HepG2 (cell line): ENCODE measurements around the gene PLCG1. TPM values are rescaled to one million over a fixed set of nuclear protein-coding genes. Genes with fewer than 3 reads are reported as not detected.

Source experiments
- JUN ChIP-seq: sonication (generic); formaldehyde crosslinking; IDR thresholded peaks from 2 replicates; pipeline ENCODE4 v1.4.0; 2020; ENCODE audit warnings: mild to moderate bottlenecking, missing genetic modification reagents
- LCORL ChIP-seq, 2 experiments: fragments of 450-650 bp in 1 of 2; sonication (generic) in 1 of 2; formaldehyde crosslinking in 1 of 2; IDR thresholded peaks; 2 replicates each; pipeline versions ENCODE4 v1.5.0 to v1.6.1; 2017 to 2020; ENCODE audit warnings: antibody characterized with exemption in 1 of 2, missing genetic modification reagents in 1 of 2
- NFE2L2 ChIP-seq: fragments of 150-350 bp; IDR thresholded peaks from 2 replicates; pipeline ENCODE4 v1.6.1; 2014; ENCODE audit warnings: low read length
- NFKBIZ ChIP-seq: IDR thresholded peaks from 2 replicates; pipeline ENCODE4 v1.6.1; 2018; ENCODE audit warnings: missing genetic modification reagents, missing compliant biosample characterization
- SAP130 ChIP-seq: IDR thresholded peaks from 2 replicates; pipeline ENCODE4 v1.6.1; 2016; ENCODE audit warnings: low read depth
- SP4 ChIP-seq: sonication (generic); formaldehyde crosslinking; IDR thresholded peaks from 2 replicates; pipeline ENCODE4 v1.8.1; 2023; ENCODE audit warnings: mild to moderate bottlenecking, missing genetic modification reagents
- ZNF550 ChIP-seq: sonication (generic); formaldehyde crosslinking; IDR thresholded peaks from 2 replicates; pipeline ENCODE4 v1.4.0; 2020; ENCODE audit warnings: mild to moderate bottlenecking, missing genetic modification reagents, borderline replicate concordance
- polyA plus RNA-seq, 8 experiments: library from polyadenylated mRNA; depleted of rRNA in 3 of 8; stranded (reverse) in 7 of 8; unstranded in 1 of 8; fragments of >200 nt; fragmentation: Illumina TruSeq in 4 of 8; extraction: Trizol in 4 of 8; gene quantifications; 2 replicates each; pipeline versions ENCODE4 v1.2.1 to v1.2.3, GENCODE V29; 2011 to 2016; ENCODE audit warnings: low read depth in 4 of 8, missing spikeins in 1 of 8, mixed read lengths in 1 of 8; ENCODE audit not compliant: insufficient read depth in 1 of 8
- total RNA-seq, 5 experiments: library from RNA; depleted of rRNA; stranded (reverse); fragments of >200 nt; fragmentation: Illumina TruSeq; extraction: Trizol; gene quantifications; 2 replicates each; pipeline ENCODE4 v1.2.3, GENCODE V29; 2016; ENCODE audit warnings: low read depth in 1 of 5
- TF ChIP-seq, protein P1 (sequence below): sonication (generic); formaldehyde crosslinking; IDR thresholded peaks from 2 replicates; pipeline ENCODE4 v1.9.0; 2021; ENCODE audit warnings: missing genetic modification reagents, mild to moderate bottlenecking, borderline replicate concordance
- TF ChIP-seq, protein P2 (sequence below): sonication (generic); formaldehyde crosslinking; IDR thresholded peaks from 2 replicates; pipeline ENCODE4 v1.5.1; 2020; ENCODE audit warnings: mild to moderate bottlenecking, missing genetic modification reagents, borderline replicate concordance
- TF ChIP-seq, protein P3 (sequence below): sonication (generic); formaldehyde crosslinking; conservative IDR thresholded peaks from 2 replicates; pipeline ENCODE4 v1.4.0; 2020; ENCODE audit warnings: mild to moderate bottlenecking, missing genetic modification reagents, moderate library complexity
- TF ChIP-seq, protein P4 (sequence below): sonication (generic); formaldehyde crosslinking; conservative IDR thresholded peaks from 2 replicates; pipeline ENCODE4 v1.8.0; 2022; ENCODE audit warnings: low read depth, missing genetic modification reagents

Gene PLCG1
- total and polyA plus RNA-seq, 2 of the 13 experiments (the other 11 are each of a cell fraction or from before 2014, with no cell fraction given): 85.3 to 158 TPM

DNA sequence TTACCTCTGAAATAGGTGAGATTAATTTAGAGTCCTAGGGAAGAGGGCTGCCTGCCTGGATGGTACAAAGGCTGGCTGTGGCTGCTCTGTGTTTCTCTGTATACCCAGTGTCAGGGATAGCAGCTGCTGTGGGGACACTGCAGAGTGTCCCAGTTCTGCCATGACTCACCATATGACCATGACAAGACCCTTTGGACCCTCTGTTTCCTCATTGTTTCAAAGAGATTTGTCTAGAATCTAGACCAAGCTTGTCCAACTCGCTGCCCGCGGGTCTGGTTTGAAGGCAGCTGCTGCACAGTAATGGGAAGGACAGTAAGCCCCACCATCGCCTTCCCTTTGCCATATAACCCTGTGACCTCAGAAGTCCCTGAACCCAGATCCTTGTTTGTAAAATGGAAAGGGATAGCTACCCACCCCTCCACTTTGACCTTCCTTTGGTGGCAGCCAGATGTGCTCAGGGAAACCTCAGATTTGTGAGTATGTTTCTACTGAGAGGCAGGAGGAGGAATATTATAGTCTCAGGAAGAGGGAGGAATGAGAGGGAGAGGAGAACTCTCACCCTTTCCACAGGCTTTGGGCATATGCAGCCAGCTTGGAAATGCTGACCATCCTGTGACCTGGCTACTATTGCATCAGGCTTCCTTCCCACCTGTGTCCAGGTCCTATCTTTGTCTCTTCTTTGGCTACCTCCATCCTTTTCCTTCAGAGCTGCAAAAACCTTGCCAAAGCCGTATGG, 14.0 kb downstream of the PLCG1 start (continued):
- TF ChIP-seq, protein P1, sequence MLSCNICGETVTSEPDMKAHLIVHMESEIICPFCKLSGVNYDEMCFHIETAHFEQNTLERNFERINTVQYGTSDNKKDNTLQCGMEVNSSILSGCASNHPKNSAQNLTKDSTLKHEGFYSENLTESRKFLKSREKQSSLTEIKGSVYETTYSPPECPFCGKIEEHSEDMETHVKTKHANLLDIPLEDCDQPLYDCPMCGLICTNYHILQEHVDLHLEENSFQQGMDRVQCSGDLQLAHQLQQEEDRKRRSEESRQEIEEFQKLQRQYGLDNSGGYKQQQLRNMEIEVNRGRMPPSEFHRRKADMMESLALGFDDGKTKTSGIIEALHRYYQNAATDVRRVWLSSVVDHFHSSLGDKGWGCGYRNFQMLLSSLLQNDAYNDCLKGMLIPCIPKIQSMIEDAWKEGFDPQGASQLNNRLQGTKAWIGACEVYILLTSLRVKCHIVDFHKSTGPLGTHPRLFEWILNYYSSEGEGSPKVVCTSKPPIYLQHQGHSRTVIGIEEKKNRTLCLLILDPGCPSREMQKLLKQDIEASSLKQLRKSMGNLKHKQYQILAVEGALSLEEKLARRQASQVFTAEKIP (CRISPR knock-in tag): no peak
- TF ChIP-seq SP4 (CRISPR knock-in tag) (no peak), LCORL (IDR thresholded peaks at IDR 0.05) (no peak), LCORL (CRISPR knock-in tag; IDR thresholded peaks at IDR 0.05) (peak; percentile 22; the same call in 1 of the 2 replicates), ZNF550 (CRISPR knock-in tag) (no peak), SAP130 (CRISPR knock-in tag) (peak; percentile 77), JUN (CRISPR knock-in tag) (peak; percentile 69; the same call in 1 of the 2 replicates), NFKBIZ (0 out of 2 replicates have a peak, but pooled peaks have one; percentile 38), NFE2L2 (peak; percentile 29; the same call in 1 of the 2 replicates)
- TF ChIP-seq, protein P2, sequence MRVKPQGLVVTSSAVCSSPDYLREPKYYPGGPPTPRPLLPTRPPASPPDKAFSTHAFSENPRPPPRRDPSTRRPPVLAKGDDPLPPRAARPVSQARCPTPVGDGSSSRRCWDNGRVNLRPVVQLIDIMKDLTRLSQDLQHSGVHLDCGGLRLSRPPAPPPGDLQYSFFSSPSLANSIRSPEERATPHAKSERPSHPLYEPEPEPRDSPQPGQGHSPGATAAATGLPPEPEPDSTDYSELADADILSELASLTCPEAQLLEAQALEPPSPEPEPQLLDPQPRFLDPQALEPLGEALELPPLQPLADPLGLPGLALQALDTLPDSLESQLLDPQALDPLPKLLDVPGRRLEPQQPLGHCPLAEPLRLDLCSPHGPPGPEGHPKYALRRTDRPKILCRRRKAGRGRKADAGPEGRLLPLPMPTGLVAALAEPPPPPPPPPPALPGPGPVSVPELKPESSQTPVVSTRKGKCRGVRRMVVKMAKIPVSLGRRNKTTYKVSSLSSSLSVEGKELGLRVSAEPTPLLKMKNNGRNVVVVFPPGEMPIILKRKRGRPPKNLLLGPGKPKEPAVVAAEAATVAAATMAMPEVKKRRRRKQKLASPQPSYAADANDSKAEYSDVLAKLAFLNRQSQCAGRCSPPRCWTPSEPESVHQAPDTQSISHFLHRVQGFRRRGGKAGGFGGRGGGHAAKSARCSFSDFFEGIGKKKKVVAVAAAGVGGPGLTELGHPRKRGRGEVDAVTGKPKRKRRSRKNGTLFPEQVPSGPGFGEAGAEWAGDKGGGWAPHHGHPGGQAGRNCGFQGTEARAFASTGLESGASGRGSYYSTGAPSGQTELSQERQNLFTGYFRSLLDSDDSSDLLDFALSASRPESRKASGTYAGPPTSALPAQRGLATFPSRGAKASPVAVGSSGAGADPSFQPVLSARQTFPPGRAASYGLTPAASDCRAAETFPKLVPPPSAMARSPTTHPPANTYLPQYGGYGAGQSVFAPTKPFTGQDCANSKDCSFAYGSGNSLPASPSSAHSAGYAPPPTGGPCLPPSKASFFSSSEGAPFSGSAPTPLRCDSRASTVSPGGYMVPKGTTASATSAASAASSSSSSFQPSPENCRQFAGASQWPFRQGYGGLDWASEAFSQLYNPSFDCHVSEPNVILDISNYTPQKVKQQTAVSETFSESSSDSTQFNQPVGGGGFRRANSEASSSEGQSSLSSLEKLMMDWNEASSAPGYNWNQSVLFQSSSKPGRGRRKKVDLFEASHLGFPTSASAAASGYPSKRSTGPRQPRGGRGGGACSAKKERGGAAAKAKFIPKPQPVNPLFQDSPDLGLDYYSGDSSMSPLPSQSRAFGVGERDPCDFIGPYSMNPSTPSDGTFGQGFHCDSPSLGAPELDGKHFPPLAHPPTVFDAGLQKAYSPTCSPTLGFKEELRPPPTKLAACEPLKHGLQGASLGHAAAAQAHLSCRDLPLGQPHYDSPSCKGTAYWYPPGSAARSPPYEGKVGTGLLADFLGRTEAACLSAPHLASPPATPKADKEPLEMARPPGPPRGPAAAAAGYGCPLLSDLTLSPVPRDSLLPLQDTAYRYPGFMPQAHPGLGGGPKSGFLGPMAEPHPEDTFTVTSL (CRISPR knock-in tag): peak; percentile 66; the same call in 1 of the 2 replicates
- TF ChIP-seq, protein P3, sequence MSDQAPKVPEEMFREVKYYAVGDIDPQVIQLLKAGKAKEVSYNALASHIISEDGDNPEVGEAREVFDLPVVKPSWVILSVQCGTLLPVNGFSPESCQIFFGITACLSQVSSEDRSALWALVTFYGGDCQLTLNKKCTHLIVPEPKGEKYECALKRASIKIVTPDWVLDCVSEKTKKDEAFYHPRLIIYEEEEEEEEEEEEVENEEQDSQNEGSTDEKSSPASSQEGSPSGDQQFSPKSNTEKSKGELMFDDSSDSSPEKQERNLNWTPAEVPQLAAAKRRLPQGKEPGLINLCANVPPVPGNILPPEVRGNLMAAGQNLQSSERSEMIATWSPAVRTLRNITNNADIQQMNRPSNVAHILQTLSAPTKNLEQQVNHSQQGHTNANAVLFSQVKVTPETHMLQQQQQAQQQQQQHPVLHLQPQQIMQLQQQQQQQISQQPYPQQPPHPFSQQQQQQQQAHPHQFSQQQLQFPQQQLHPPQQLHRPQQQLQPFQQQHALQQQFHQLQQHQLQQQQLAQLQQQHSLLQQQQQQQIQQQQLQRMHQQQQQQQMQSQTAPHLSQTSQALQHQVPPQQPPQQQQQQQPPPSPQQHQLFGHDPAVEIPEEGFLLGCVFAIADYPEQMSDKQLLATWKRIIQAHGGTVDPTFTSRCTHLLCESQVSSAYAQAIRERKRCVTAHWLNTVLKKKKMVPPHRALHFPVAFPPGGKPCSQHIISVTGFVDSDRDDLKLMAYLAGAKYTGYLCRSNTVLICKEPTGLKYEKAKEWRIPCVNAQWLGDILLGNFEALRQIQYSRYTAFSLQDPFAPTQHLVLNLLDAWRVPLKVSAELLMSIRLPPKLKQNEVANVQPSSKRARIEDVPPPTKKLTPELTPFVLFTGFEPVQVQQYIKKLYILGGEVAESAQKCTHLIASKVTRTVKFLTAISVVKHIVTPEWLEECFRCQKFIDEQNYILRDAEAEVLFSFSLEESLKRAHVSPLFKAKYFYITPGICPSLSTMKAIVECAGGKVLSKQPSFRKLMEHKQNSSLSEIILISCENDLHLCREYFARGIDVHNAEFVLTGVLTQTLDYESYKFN: 0 out of 2 replicates have a peak, but pooled peaks have one; percentile 21
- TF ChIP-seq, protein P4, sequence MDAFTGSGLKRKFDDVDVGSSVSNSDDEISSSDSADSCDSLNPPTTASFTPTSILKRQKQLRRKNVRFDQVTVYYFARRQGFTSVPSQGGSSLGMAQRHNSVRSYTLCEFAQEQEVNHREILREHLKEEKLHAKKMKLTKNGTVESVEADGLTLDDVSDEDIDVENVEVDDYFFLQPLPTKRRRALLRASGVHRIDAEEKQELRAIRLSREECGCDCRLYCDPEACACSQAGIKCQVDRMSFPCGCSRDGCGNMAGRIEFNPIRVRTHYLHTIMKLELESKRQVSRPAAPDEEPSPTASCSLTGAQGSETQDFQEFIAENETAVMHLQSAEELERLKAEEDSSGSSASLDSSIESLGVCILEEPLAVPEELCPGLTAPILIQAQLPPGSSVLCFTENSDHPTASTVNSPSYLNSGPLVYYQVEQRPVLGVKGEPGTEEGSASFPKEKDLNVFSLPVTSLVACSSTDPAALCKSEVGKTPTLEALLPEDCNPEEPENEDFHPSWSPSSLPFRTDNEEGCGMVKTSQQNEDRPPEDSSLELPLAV (CRISPR knock-in tag): no peak
